ENCODE results near the gene RPS13. TPM values are rescaled to one million over a fixed set of nuclear protein-coding genes. Genes with fewer than 3 reads are reported as not detected.
"Not testable (repeated sequence)": the region's sequence is repeated elsewhere in the genome, so short reads cannot be mapped to it uniquely, and the experiment has no call there.

Gene RPS13
- total RNA-seq, 1 donor from 2014 or later: 1,110 TPM

- no peak for DNase-seq (ENCODE audit: low read depth in 2 of 2)
Observed at GRCh38 chr11:17036666-17037658, 40.5 kb downstream of the RPS13 start.

DNA sequence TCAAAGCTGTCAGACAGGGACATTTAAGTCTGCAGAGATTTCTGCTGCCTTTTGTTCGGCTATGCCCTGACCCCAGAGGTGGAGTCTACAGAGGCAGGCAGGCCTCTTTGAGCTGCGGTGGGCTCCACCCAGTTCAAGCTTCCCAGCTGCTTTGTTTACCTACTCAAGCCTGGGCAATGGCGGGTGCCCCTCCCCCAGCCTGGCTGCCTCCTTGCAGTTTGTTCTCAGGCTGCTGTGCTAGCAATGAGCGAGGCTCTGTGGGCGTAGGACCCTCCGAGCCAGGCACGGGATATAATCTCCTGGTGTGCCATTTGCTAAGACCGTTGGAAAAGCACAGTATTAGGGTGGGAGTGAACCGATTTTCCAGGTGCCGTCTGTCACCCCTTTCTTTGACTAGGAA lies 43.4 kb downstream of the RPS13 start:
- not testable (repeated sequence) for DNase-seq (ENCODE audit: low read depth in 2 of 2)

GRCh38 chr11:17026487-17027082 lies 50.9 kb downstream of the RPS13 start:
- no peak for DNase-seq (ENCODE audit: low read depth in 2 of 2)

GRCh38 chr11:17024924-17025323 lies 52.5 kb downstream of the RPS13 start:
- no peak for DNase-seq (ENCODE audit: low read depth in 2 of 2)

Other genes with a start within 250 kb of the RPS13 start
- 1.8 and 3.4 TPM in 2 replicates for gene PLEKHA7, start 63.3 kb downstream of the RPS13 start, total RNA-seq
- 36.7 and 36.8 TPM in 2 replicates for gene PIK3C2A, start 130.3 kb upstream of the RPS13 start, total RNA-seq
- gene NUCB2, start 199.1 kb upstream of the RPS13 start, total RNA-seq: 29.8 and 38.8 TPM in 2 replicates